NCI-H1417 (cell line): Measurements from ENCODE around the gene CCDC92.

Experiments
- DNase-seq, 3 experiments: peaks; one replicate each; lab custom pipeline; 2025; lab: John Stamatoyannopoulos, UW

Gene CCDC92

DNA sequence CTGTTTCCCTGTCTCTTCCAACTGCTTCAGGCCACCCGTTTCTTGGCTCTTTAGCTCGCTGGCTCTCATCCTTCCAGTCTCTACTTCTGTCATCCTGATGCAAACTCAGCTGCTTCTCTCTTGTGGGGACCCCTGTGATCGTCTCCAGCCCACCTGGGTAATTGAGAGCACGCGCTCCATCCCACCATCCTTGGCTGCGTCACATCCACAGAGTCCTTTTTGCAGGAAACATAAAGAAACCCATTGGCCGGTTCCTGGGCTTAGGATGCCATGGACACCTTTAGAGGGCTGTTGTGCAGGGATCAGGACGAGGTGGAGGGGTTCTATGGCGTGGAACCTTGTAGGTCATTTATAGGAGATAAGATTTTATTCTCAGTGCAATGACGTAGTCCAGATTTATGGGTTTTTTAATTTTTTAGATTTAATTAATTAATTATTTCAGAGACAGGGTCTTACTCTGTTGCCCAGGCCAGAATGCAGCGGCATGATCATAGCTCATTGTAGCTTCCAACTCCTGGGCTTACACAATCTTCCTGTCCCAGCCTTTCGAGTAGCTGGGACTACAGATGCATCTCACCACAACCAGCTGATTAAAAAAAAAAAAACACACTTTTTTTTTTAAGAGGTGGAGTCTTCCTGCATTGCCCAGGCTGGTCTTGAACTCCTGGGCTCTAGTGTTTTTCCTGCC, 82.6 kb downstream of the CCDC92 start:
- DNase-seq, result no peak

DNA sequence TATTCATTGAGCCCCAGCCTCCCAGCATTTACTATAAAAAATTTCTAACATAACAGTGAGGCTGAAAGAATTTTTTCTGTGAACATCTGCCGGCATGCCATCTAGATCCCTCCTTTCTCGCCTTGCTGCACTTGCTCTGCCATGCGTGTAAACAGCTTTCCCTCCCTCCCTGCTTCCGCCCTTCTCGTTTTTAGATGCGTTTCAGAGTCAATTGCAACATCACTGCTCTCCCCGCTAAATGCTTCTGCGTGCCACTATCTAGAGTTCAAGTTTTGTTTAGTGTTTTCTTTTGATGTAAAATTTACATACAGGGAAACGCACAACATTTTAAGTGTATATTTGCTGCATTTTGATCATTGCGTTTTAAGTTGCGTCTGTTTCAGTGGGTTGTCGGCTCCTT, 83.6 kb downstream of the CCDC92 start:
- no peak for DNase-seq

DNA sequence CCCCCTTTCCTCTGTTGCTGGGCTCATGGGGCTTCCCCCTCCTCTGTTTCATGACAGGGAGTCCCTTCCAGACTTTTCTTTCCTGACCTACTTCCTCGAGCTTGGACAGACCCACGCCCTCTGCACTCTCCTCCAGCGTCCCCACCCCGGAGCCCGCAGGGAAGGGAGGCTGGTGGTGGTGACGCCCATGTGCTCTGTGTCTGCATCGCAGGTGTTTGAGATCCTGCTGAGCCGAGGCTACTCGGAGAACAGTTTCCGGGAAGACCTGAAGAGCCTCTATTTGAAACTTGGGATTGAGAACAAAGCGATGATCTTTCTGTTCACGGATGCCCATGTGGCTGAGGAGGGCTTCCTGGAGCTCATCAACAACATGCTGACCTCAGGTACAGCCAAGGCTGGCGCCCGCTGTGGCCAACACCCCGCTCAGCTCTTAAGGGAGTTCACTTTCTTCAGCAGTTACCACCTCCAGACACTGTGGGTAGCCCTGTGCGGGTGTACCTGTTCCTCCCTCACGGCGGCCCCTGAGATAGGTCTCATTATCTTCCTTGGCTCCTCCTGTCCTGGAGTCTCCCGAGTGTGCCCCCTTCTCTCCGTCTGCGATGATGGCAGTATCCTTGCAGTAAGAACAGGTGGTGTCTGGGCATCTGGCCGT, 85.6 kb downstream of the CCDC92 start:
- peak in 2 of 3 experiments; percentile 55 to 77 for DNase-seq

DNA sequence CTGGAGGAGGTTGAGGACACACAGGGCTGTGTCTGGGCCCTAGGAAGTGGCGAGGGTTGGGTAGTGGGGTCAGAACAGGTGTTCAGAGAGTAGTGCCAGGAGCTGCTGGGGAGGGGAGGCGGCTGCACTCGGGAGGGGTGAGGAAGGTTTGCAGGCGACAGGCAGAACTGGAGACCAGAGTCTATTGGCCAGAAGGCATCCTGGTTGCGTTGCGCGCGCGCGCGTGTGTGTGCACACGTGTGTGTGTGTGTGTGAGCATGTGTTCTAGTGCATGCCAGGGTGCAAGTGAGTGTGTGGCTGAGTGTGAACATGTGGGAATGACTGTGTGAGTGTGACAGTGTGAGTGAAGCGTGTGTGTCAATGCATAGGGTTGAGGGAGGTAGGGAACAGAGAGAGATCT, 86.4 kb downstream of the CCDC92 start:
- DNase-seq, result no peak
